Embryonic facial prominence (tissue), 1 donor: Measurements from ENCODE around the gene RAB41.
"Not testable (repeated sequence)": the region's sequence is repeated elsewhere in the genome, so short reads cannot be mapped to it uniquely, and the experiment has no call there.

Experiments
- DNase-seq: peaks from one replicate; pipeline ENCODE4 v3.0.0-alpha.2; 2016; ENCODE audit errors: extremely low spot score

Gene RAB41

GRCh38 chrX:70289793-70290770 lies 8.1 kb downstream of the RAB41 start, which contains the start of the genes KIF4A and PDZD11:
TSS of gene KIF4A (plus strand) at chrX:70290104. CDS start at chrX:70290459, 355 bp downstream.
TSS of gene PDZD11 (minus strand) at chrX:70289927. CDS start at chrX:70289341, 586 bp downstream.
- DNase-seq = peak; percentile 37

DNA sequence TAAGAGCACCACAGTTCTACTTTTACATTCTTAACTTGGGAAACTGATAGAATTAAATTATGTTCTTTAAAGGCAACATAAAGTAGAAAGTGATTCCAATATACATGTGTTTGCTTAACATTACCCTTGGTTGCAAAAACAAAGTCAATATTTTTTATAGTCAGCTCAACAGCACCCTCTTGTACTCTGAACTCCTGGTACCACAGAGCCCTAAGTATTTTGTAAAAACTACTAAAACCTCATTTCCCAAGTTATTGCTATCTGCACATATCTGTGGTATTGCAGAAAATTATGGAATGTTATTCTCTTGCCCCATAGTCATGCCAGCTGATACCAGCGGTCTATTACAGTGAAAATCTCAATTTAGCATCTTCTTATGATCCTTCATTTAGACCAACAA lies 10.8 kb downstream of the RAB41 start:
- DNase-seq = no peak

- DNase-seq = no peak
Measured at GRCh38 chrX:70293621-70294020, 11.6 kb downstream of the RAB41 start.

DNA sequence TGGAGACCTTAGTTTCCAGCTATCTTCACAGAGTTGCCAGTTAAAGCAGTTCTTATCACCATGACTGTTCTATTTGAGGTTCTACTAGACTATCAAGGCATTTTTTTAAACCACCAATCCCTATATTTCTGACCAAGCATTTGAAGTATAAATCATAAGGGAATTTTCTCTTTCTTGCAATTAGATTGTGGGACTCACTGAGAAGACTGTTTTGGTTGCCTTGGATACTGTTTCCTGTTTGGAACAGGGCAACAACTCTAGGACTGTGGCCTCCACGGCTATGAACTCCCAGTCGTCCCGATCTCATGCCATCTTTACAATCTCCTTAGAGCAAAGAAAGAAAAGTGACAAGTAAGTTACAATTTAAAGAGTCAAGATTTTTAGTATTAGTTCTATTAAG lies 19.7 kb downstream of the RAB41 start:
- no peak for DNase-seq

DNA sequence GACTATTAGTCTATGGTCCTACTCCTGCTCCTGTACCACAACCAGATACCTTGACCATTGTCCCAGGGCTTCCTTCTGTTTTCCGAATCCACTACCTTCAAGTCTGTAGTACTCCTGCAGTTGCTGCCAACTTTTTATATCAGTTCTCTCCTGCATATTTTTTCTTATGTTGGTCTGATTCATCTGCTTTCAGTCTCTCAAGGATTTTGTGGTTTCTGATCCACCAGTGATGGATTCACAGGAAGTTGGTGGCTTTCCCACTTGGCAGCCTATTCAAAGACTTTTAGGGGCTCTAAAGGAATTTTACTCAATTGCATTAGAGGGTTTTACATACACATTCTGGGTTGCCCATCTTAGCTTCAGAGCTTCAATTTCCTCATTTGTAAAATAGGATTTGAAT lies 31.5 kb downstream of the RAB41 start:
- DNase-seq = no peak

DNA sequence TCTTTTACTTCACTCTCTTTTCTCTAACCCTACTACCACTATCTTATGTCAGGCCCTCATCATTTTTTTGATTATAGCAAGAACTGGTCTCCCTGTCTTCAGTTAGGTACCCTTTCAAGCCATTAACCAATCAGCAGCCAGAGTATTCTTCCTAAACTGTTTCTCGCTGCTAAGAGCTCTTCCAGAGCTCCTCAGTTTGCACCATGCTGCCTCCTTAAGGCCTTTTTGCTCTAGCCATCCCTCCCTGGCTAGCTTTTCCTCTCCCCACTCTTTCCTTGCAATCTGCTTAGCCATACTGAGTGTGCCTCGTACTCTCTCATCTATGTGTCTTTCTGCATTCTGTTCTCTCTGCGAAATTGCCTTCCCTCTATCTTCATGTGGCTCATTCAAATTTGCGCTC lies 40.8 kb downstream of the RAB41 start:
- no peak for DNase-seq

DNA sequence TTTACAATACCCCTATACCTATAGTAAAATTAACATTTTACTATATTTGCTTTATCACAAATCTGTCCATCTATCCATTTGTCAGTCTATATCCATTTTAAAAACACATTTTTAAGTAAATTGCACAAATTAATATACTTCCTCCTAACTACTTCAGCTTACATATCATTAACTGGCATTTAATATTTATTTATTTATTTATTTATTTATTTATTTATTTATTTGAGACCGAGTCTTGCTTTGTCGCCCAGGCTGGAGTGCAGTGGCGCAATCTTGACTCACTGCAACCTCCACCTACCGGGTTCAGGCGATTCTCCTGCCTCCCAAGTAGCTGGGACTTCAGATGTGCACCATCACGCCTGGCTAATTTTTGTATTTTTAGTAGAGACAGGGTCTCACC lies 41.7 kb downstream of the RAB41 start:
- DNase-seq = not testable (repeated sequence)

DNA sequence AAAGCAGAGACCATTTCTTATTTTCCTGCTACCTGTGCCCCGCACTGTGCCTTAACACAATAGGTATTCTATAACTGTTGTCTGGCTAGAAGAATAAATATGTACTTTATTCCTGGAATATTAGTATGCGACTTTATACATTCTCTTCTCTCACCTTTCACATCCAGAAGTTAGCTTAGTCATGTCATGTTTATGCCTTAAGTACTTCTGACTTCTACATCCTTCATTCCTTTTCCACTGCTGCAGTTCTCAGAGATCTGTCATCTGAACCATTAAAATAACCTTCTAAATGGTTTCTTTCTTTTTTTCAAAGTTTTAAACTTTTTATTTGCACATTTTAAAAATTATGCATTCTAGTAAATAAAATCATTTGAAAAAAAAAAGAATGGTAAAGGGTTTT lies 42.4 kb downstream of the RAB41 start:
- no peak for DNase-seq

DNA sequence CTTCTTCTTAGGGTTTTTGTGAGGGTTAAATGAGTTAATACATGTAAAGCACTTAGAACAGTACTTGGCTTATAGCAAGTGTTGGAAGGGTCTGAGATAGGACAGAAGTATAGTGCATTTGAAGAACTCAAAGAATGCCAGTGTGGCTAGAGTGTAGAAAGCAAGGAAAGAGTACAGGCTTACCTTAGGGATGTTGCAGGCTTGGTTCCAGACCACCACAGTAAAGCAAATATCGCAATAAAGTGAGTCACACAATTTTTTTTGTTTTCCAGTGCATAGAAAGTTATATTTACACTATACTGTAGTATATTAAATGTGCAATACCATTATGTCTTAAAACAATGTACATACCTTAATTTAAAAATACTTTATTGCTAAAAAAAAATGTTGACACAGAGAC lies 49.2 kb downstream of the RAB41 start:
- no peak for DNase-seq

DNA sequence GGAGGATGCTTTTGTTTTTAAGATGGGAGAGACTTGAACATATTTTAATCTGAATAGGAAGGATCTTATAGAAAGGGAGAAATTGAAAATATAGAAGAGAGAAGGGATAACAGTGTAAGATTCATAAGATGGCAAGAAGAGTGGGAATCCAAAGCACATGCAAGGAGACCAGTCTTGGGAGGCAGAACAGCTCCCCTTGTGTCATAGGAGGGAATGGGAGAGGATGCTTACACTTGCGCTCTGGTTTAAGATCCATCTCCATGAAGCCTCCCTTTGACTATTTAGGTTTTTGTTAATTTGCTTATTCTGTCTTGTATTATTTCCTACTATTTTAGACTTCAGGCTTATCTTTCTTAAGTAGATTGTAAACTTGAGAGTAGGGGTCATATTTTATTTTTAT lies 50.6 kb downstream of the RAB41 start:
- no peak for DNase-seq
